GM12891 (cell line): Measurements from ENCODE around the gene KCNMA1.

Source experiments
- POLR2A ChIP-seq: IDR thresholded peaks from 2 replicates; pipeline ENCODE4 v1.6.1; 2011; ENCODE audit warnings: low read depth, low read length, control low read depth
- POLR2AphosphoS5 ChIP-seq: IDR thresholded peaks from 2 replicates; pipeline ENCODE4 v1.6.1; 2011; ENCODE audit warnings: low read depth, low read length, control low read depth
- POU2F2 ChIP-seq: IDR thresholded peaks from 2 replicates; pipeline ENCODE4 v1.6.1; 2011; ENCODE audit warnings: low read depth, mild to moderate bottlenecking, control low read depth, low read length, moderate library complexity
- TAF1 ChIP-seq: IDR thresholded peaks from 2 replicates; pipeline ENCODE4 v1.6.1; 2011; ENCODE audit warnings: low read depth, low read length, control low read depth

DNA sequence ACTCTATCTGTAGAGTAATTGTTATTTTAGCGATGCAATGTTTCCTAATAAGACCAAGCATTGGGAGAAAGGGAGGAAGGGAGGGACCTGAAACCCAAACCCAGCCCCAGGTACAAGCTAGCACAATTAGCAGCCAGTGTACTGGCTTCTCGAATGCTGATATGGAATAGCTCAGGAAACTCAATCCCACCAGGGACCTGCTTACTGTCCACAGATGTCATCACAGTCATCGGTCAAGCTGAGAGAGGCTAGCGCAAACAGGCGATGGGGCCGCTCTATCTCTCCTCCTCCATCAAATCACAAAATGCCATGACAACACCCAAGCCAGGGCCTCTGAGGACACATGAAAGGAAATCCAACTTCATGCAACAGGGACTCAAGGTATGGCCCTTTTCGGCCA is 192.1 kb downstream of the KCNMA1 start:
- TF ChIP-seq POLR2AphosphoS5 (no peak), TAF1 (no peak), POLR2A (no peak), POU2F2 (no peak)
